ENCODE measurements around the gene SPRED2.
A peak's percentile ranks its signal among the peaks of the same experiment; 100 is the strongest.

Gene SPRED2

GRCh38 chr2:65443509-65444186 lies 11.2 kb upstream of the SPRED2 start:
- H2AK5ac ChIP-seq (ENCODE audit: low read depth, low read length), result no peak overlapping the region
- no peaks in the 10 kb centered on the region for H3K36me3 ChIP-seq (replicated peaks in 1 of 2; ENCODE audit: control insufficient read depth in 2 of 2, insufficient read depth in 2 of 2, low read length in 2 of 2)
- no peaks in the 10 kb centered on the region for H3K79me1 ChIP-seq (ENCODE audit: low read depth, low read length)
- peaks cover 0 to 3% (median 0%) of the 10 kb centered on the region in 3 experiments for H3K27me3 ChIP-seq (ENCODE audit: control insufficient read depth in 3 of 3, insufficient read depth in 3 of 3, low read depth in 1 of 3, low read length in 3 of 3)
- no peak overlapping the region for H4K8ac ChIP-seq (ENCODE audit: low read depth, low read length)
- H3K14ac ChIP-seq (ENCODE audit: low read length), result no peak overlapping the region
- no peak overlapping the region for H3K27ac ChIP-seq (replicated peaks; ENCODE audit: low read length)
- H3K4me3 ChIP-seq (ENCODE audit: low read length in 2 of 2), result no peak overlapping the region
- H2AFZ ChIP-seq (ENCODE audit: low read length), result no peak overlapping the region
- H2BK12ac ChIP-seq (ENCODE audit: low read length), result no peak overlapping the region
- no peak overlapping the region for H3K4me2 ChIP-seq (ENCODE audit: insufficient read depth, low read length, poor library complexity, severe bottlenecking)
- WGBS, 2 donors (ENCODE audit: extremely low coverage in 2 of 2, insufficient read length in 2 of 2, insufficient replicate concordance in 1 of 2), result no CpG with 5 or more reads among the region's 5 CpGs
- H3K9me3 ChIP-seq (replicated peaks in 1 of 2; ENCODE audit: control insufficient read depth in 2 of 2, insufficient read depth in 1 of 2, low read depth in 1 of 2, low read length in 2 of 2), result peaks cover 0 to 2% of the 10 kb centered on the region in 2 donors
- no peak overlapping the region for H2BK5ac ChIP-seq (ENCODE audit: low read length)
- peaks cover 5 to 6% of the 10 kb centered on the region in 2 donors for H3K4me1 ChIP-seq (ENCODE audit: control insufficient read depth in 2 of 2, insufficient read depth in 1 of 2, low read depth in 1 of 2, low read length in 2 of 2)
- no peak overlapping the region for H3K9ac ChIP-seq (ENCODE audit: low read depth, low read length, poor library complexity)
- DNase-seq (ENCODE audit: low spot score), result no peak
- H2BK15ac ChIP-seq (ENCODE audit: low read length), result no peak overlapping the region
- H3K23ac ChIP-seq (ENCODE audit: low read depth, low read length, poor library complexity), result no peak overlapping the region
- H4K91ac ChIP-seq (ENCODE audit: low read depth, low read length, poor library complexity), result no peak overlapping the region
- no peak overlapping the region for H3K4ac ChIP-seq (ENCODE audit: low read length)
- H3K18ac ChIP-seq (ENCODE audit: low read length), result no peak overlapping the region
- H2BK120ac ChIP-seq (ENCODE audit: low read depth, low read length), result no peak overlapping the region

- no peak overlapping the region for H2BK120ac ChIP-seq (ENCODE audit: low read depth, low read length)
- H3K79me1 ChIP-seq (ENCODE audit: low read depth, low read length), result no peaks in the 10 kb centered on the region
- peaks cover 0 to 3% (median 0%) of the 10 kb centered on the region in 3 experiments for H3K27me3 ChIP-seq (ENCODE audit: control insufficient read depth in 3 of 3, insufficient read depth in 3 of 3, low read depth in 1 of 3, low read length in 3 of 3)
- no peak overlapping the region for H3K4ac ChIP-seq (ENCODE audit: low read length)
- H3K4me3 ChIP-seq (ENCODE audit: low read length in 2 of 2), result no peak overlapping the region
- H3K9ac ChIP-seq (ENCODE audit: low read depth, low read length, poor library complexity), result no peak overlapping the region
- H3K23ac ChIP-seq (ENCODE audit: low read depth, low read length, poor library complexity), result no peak overlapping the region
- H3K4me1 ChIP-seq (ENCODE audit: control insufficient read depth in 2 of 2, insufficient read depth in 1 of 2, low read depth in 1 of 2, low read length in 2 of 2), result peaks cover 11 to 15% of the 10 kb centered on the region in 2 donors
- no CpG with 5 or more reads among the region's 5 CpGs for WGBS, 2 donors (ENCODE audit: extremely low coverage in 2 of 2, insufficient read length in 2 of 2, insufficient replicate concordance in 1 of 2)
- no peak overlapping the region for H3K18ac ChIP-seq (ENCODE audit: low read length)
- H4K91ac ChIP-seq (ENCODE audit: low read depth, low read length, poor library complexity), result no peak overlapping the region
- H3K27ac ChIP-seq (replicated peaks; ENCODE audit: low read length), result no peak overlapping the region
- no peak overlapping the region for H3K14ac ChIP-seq (ENCODE audit: low read length)
- no peak overlapping the region for H2AFZ ChIP-seq (ENCODE audit: low read length)
- H3K9me3 ChIP-seq (replicated peaks in 1 of 2; ENCODE audit: control insufficient read depth in 2 of 2, insufficient read depth in 1 of 2, low read depth in 1 of 2, low read length in 2 of 2), result peaks cover 0 to 2% of the 10 kb centered on the region in 2 donors
- H3K36me3 ChIP-seq (replicated peaks in 1 of 2; ENCODE audit: control insufficient read depth in 2 of 2, insufficient read depth in 2 of 2, low read length in 2 of 2), result no peaks in the 10 kb centered on the region
- no peak overlapping the region for H3K4me2 ChIP-seq (ENCODE audit: insufficient read depth, low read length, poor library complexity, severe bottlenecking)
- no peak overlapping the region for H2AK5ac ChIP-seq (ENCODE audit: low read depth, low read length)
- no peak overlapping the region for H4K8ac ChIP-seq (ENCODE audit: low read depth, low read length)
- H2BK15ac ChIP-seq (ENCODE audit: low read length), result no peak overlapping the region
- no peak overlapping the region for H2BK12ac ChIP-seq (ENCODE audit: low read length)
- no peak for DNase-seq (ENCODE audit: low spot score)
- H2BK5ac ChIP-seq (ENCODE audit: low read length), result no peak overlapping the region
Observed at GRCh38 chr2:65442420-65443020, 10.1 kb upstream of the SPRED2 start.

GRCh38 chr2:65438137-65438899 lies 5.9 kb upstream of the SPRED2 start:
- H3K4me2 ChIP-seq (ENCODE audit: insufficient read depth, low read length, poor library complexity, severe bottlenecking), result peak overlapping the region; percentile 40
- H3K9ac ChIP-seq (ENCODE audit: low read depth, low read length, poor library complexity), result no peak overlapping the region
- DNase-seq (ENCODE audit: low spot score), result peak; percentile 81
- no CpG with 5 or more reads among the region's 2 CpGs for WGBS, 2 donors (ENCODE audit: extremely low coverage in 2 of 2, insufficient read length in 2 of 2, insufficient replicate concordance in 1 of 2)
- H2AK5ac ChIP-seq (ENCODE audit: low read depth, low read length), result no peak overlapping the region
- H2BK5ac ChIP-seq (ENCODE audit: low read length), result no peak overlapping the region
- no peak overlapping the region for H3K4me3 ChIP-seq (ENCODE audit: low read length in 2 of 2)
- no peak overlapping the region for H3K23ac ChIP-seq (ENCODE audit: low read depth, low read length, poor library complexity)
- H2AFZ ChIP-seq (ENCODE audit: low read length), result no peak overlapping the region
- no peak overlapping the region for H4K91ac ChIP-seq (ENCODE audit: low read depth, low read length, poor library complexity)
- no peak overlapping the region for H3K4ac ChIP-seq (ENCODE audit: low read length)
- no peak overlapping the region for H3K14ac ChIP-seq (ENCODE audit: low read length)
- H2BK12ac ChIP-seq (ENCODE audit: low read length), result no peak overlapping the region
- H3K27ac ChIP-seq (replicated peaks; ENCODE audit: low read length), result peak overlapping the region; percentile 83
- no peak overlapping the region for H2BK120ac ChIP-seq (ENCODE audit: low read depth, low read length)
- H2BK15ac ChIP-seq (ENCODE audit: low read length), result no peak overlapping the region
- no peaks in the 10 kb centered on the region for H3K79me1 ChIP-seq (ENCODE audit: low read depth, low read length)
- H3K9me3 ChIP-seq (replicated peaks in 1 of 2; ENCODE audit: control insufficient read depth in 2 of 2, insufficient read depth in 1 of 2, low read depth in 1 of 2, low read length in 2 of 2), result peaks cover 0 to 2% of the 10 kb centered on the region in 2 donors
- no peak overlapping the region for H4K8ac ChIP-seq (ENCODE audit: low read depth, low read length)
- H3K36me3 ChIP-seq (replicated peaks in 1 of 2; ENCODE audit: control insufficient read depth in 2 of 2, insufficient read depth in 2 of 2, low read length in 2 of 2), result no peaks in the 10 kb centered on the region
- no peak overlapping the region for H3K18ac ChIP-seq (ENCODE audit: low read length)
- H3K4me1 ChIP-seq (ENCODE audit: control insufficient read depth in 2 of 2, insufficient read depth in 1 of 2, low read depth in 1 of 2, low read length in 2 of 2), result peaks cover 18 to 30% of the 10 kb centered on the region in 2 donors
- peaks cover 0 to 3% (median 0%) of the 10 kb centered on the region in 3 experiments for H3K27me3 ChIP-seq (ENCODE audit: control insufficient read depth in 3 of 3, insufficient read depth in 3 of 3, low read depth in 1 of 3, low read length in 3 of 3)

All from neuronal stem cell (in vitro differentiated cells).